H1 (cell line): Measurements from ENCODE around the gene PPP2R2C. TPM values are rescaled to one million over a fixed set of nuclear protein-coding genes. Genes with fewer than 3 reads are reported as not detected.

Experiments
- CTCF ChIA-PET: fragments of 300-600 bp; sonication (Branson Sonifier 250); formaldehyde crosslinking; loops from one replicate; lab custom pipeline; 2021; ENCODE audit not compliant: partially characterized antibody; lab: Charles Lee
- POLR2A ChIA-PET: fragments of 300-600 bp; sonication (Branson Sonifier 250); formaldehyde crosslinking; loops from one replicate; lab custom pipeline; 2021; ENCODE audit warnings: inconsistent platforms; ENCODE audit not compliant: partially characterized antibody; lab: Charles Lee
- DNase-seq, 2 experiments: peaks; one replicate each; pipeline versions ENCODE4 v3.0.0 to v3.0.0-alpha.2; 2010 to 2022; ENCODE audit warnings: low spot score in 2 of 2, low read depth in 1 of 2, mixed read lengths in 1 of 2
- FAIRE-seq: peaks from 2 replicates; lab custom pipeline; 2011; peaks lifted over from hg19 to GRCh38; lab: Jason Lieb, UNC
- H2AFZ ChIP-seq: 2 replicates; pipeline ENCODE4 v1.8.1; 2012; ENCODE audit warnings: low read length, inconsistent platforms
- H2AK5ac ChIP-seq: 2 replicates; pipeline ENCODE4 v1.6.1; 2013; ENCODE audit warnings: low read depth, low read length
- H2BK120ac ChIP-seq: replicated peaks from 2 replicates; pipeline ENCODE3; 2013; ENCODE audit warnings: low read depth, low read length, inconsistent platforms
- H2BK12ac ChIP-seq: 2 replicates; pipeline ENCODE4 v1.6.1; 2013; ENCODE audit warnings: low read depth, low read length
- H2BK15ac ChIP-seq: 2 replicates; pipeline ENCODE4 v1.6.1; 2013; ENCODE audit warnings: low read length
- H2BK20ac ChIP-seq: 2 replicates; pipeline ENCODE4 v1.6.1; 2013; ENCODE audit warnings: low read length
- H2BK5ac ChIP-seq: 2 replicates; pipeline ENCODE4 v1.6.1; 2013; ENCODE audit warnings: low read depth, low read length
- H3K14ac ChIP-seq: 2 replicates; pipeline ENCODE4 v1.6.1; 2013; ENCODE audit warnings: inconsistent platforms; ENCODE audit not compliant: insufficient read length
- H3K18ac ChIP-seq: 2 replicates; pipeline ENCODE4 v1.6.1; 2013; ENCODE audit warnings: low read length; ENCODE audit errors: extremely low read depth
- H3K23ac ChIP-seq: 2 replicates; pipeline ENCODE4 v1.6.1; 2013; ENCODE audit warnings: inconsistent platforms; ENCODE audit not compliant: insufficient read length
- H3K23me2 ChIP-seq: 2 replicates; pipeline ENCODE4 v1.6.1; 2013; ENCODE audit warnings: low read depth, low read length
- H3K27ac ChIP-seq: 2 replicates; pipeline ENCODE4 v1.6.1; 2011; ENCODE audit warnings: low read depth, low read length, inconsistent platforms
- H3K27me3 ChIP-seq, 4 experiments: replicated peaks in 1 of 4; 1 replicate in 1 of 4; 2 replicates in 3 of 4; pipeline versions ENCODE4 v1.6.1 to v1.8.1; 2011 to 2013; ENCODE audit warnings: low read length in 3 of 4, mild to moderate bottlenecking in 3 of 4, inconsistent platforms in 2 of 4, mixed read lengths in 2 of 4, moderate library complexity in 1 of 4; ENCODE audit not compliant: control insufficient read depth in 3 of 4, insufficient read depth in 3 of 4; ENCODE audit errors: extremely low read depth in 1 of 4
- H3K36me3 ChIP-seq, 4 experiments: 2 replicates each; pipeline versions ENCODE4 v1.6.1 to v1.8.1; 2011 to 2013; ENCODE audit warnings: mild to moderate bottlenecking in 4 of 4, low read length in 3 of 4, moderate library complexity in 2 of 4, control low read depth in 1 of 4, inconsistent platforms in 1 of 4; ENCODE audit not compliant: insufficient read depth in 4 of 4, control insufficient read depth in 2 of 4
- H3K4ac ChIP-seq: replicated peaks from 2 replicates; pipeline ENCODE3; 2013; ENCODE audit warnings: low read length, low read depth, mixed read lengths, inconsistent platforms; ENCODE audit not compliant: insufficient read length
- H3K4me1 ChIP-seq, 4 experiments: replicated peaks in 1 of 4; 1 replicate in 1 of 4; 2 replicates in 3 of 4; pipeline versions ENCODE4 v1.6.1 to v1.8.1; 2011 to 2013; ENCODE audit warnings: low read length in 3 of 4, inconsistent platforms in 2 of 4, mixed read lengths in 1 of 4; ENCODE audit not compliant: insufficient read depth in 4 of 4, control insufficient read depth in 3 of 4
- H3K4me2 ChIP-seq, 2 experiments: 2 replicates each; pipeline versions ENCODE4 v1.6.1 to v1.8.1; 2011 to 2013; ENCODE audit warnings: low read depth in 2 of 2, low read length in 2 of 2, control low read depth in 1 of 2, inconsistent platforms in 1 of 2, mild to moderate bottlenecking in 1 of 2; ENCODE audit not compliant: insufficient read depth in 1 of 2
- H3K4me3 ChIP-seq, 4 experiments: fragments of 200-600, 300-600 bp in 1 of 4; sonication (generic), shearing (Covaris generic), sonication (Bioruptor Twin) in 1 of 4; 2 replicates each; pipeline versions ENCODE4 v1.5.1 to v1.8.1; 2011 to 2016; ENCODE audit warnings: low read length in 4 of 4, low read depth in 3 of 4, control low read depth in 2 of 4, inconsistent platforms in 2 of 4, mild to moderate bottlenecking in 2 of 4, mixed read lengths in 1 of 4, moderate library complexity in 1 of 4; ENCODE audit not compliant: insufficient read depth in 2 of 4; ENCODE audit errors: extremely low read depth in 1 of 4
- H3K56ac ChIP-seq: replicated peaks from 2 replicates; pipeline ENCODE3; 2013; ENCODE audit warnings: low read depth, mild to moderate bottlenecking, mixed read lengths, low read length, inconsistent platforms; ENCODE audit not compliant: insufficient read length
- H3K79me1 ChIP-seq: 2 replicates; pipeline ENCODE4 v1.6.1; 2013; ENCODE audit warnings: low read depth, low read length, control low read depth
- H3K79me2 ChIP-seq, 2 experiments: 2 replicates each; pipeline versions ENCODE4 v1.6.1 to v1.8.1; 2012 to 2013; ENCODE audit warnings: low read length in 2 of 2, mild to moderate bottlenecking in 2 of 2, inconsistent platforms in 1 of 2; ENCODE audit not compliant: insufficient read depth in 2 of 2, control insufficient read depth in 1 of 2
- H3K9ac ChIP-seq, 4 experiments: replicated peaks in 1 of 4; 1 replicate in 1 of 4; 2 replicates in 3 of 4; pipeline versions ENCODE4 v1.6.1 to v1.8.1; 2011 to 2013; ENCODE audit warnings: low read depth in 3 of 4, low read length in 3 of 4, control low read depth in 2 of 4, mild to moderate bottlenecking in 2 of 4, moderate library complexity in 2 of 4, inconsistent platforms in 1 of 4; ENCODE audit errors: extremely low read depth in 1 of 4
- H3K9me3 ChIP-seq, 2 experiments: 2 replicates each; pipeline versions ENCODE4 v1.6.1 to v1.8.1; 2012 to 2013; ENCODE audit warnings: mild to moderate bottlenecking in 2 of 2, moderate library complexity in 2 of 2, control low read depth in 1 of 2, inconsistent platforms in 1 of 2, low read depth in 1 of 2, low read length in 1 of 2, mixed read lengths in 1 of 2; ENCODE audit not compliant: insufficient read depth in 2 of 2
- H4K20me1 ChIP-seq, 2 experiments: replicated peaks in 1 of 2; 2 replicates each; pipeline versions ENCODE3 to v1.8.1; 2011 to 2013; ENCODE audit warnings: inconsistent platforms in 2 of 2, low read length in 2 of 2, mild to moderate bottlenecking in 1 of 2; ENCODE audit not compliant: insufficient read depth in 2 of 2, control insufficient read depth in 1 of 2
- H4K5ac ChIP-seq: 2 replicates; pipeline ENCODE4 v1.6.1; 2013; ENCODE audit warnings: low read length, low read depth, mixed read lengths, inconsistent platforms; ENCODE audit not compliant: insufficient read length
- H4K8ac ChIP-seq: 2 replicates; pipeline ENCODE4 v1.8.0; 2013; ENCODE audit warnings: mild to moderate bottlenecking, moderate library complexity, low read length, inconsistent platforms; ENCODE audit not compliant: insufficient read depth; ENCODE audit errors: extremely low read depth
- H4K91ac ChIP-seq: replicated peaks from 2 replicates; pipeline ENCODE3; 2013; ENCODE audit warnings: low read length, mixed read lengths, inconsistent platforms; ENCODE audit not compliant: insufficient read length
- EP300 ChIP-seq, 2 experiments: IDR thresholded peaks; 1 replicate in 1 of 2; 2 replicates in 1 of 2; pipeline ENCODE4 v1.6.1; 2011 to 2012; ENCODE audit warnings: low read depth in 2 of 2, low read length in 2 of 2, mild to moderate bottlenecking in 2 of 2, borderline replicate concordance in 1 of 2, inconsistent platforms in 1 of 2, moderate library complexity in 1 of 2
- JUN ChIP-seq: IDR thresholded peaks from 2 replicates; pipeline ENCODE4 v1.6.1; 2011; ENCODE audit warnings: low read depth, mild to moderate bottlenecking, improper control_type of control experiment, low read length
- KDM1A ChIP-seq: fragments of 200-600, 300-600 bp; sonication (generic); IDR thresholded peaks from 2 replicates; pipeline ENCODE4 v1.7.1; 2016; ENCODE audit warnings: mild to moderate bottlenecking, low read length, borderline replicate concordance
- MAX ChIP-seq: IDR thresholded peaks from 2 replicates; pipeline ENCODE4 v1.6.1; 2012; ENCODE audit warnings: inconsistent platforms
- NRF1 ChIP-seq: IDR thresholded peaks from 2 replicates; pipeline ENCODE4 v1.6.1; 2011; ENCODE audit warnings: mild to moderate bottlenecking, low read depth, low read length, improper control_type of control experiment
- POLR2A ChIP-seq, 2 experiments: IDR thresholded peaks; 1 replicate in 1 of 2; 2 replicates in 1 of 2; pipeline ENCODE4 v1.6.1; 2011; ENCODE audit warnings: low read depth in 2 of 2, low read length in 2 of 2, mild to moderate bottlenecking in 2 of 2; ENCODE audit errors: control extremely low read depth in 1 of 2
- TAF1 ChIP-seq: IDR thresholded peaks from 2 replicates; pipeline ENCODE4 v1.6.1; 2011; ENCODE audit warnings: mild to moderate bottlenecking, low read depth, low read length
- TAF7 ChIP-seq: optimal IDR thresholded peaks from 2 replicates; pipeline ENCODE3; 2011; ENCODE audit warnings: low read depth, mild to moderate bottlenecking, inconsistent platforms, low read length, moderate library complexity, borderline replicate concordance
- TEAD4 ChIP-seq: IDR thresholded peaks from 2 replicates; pipeline ENCODE4 v1.6.1; 2012; ENCODE audit warnings: low read depth, low read length, inconsistent platforms, mixed read lengths
- WGBS, 2 experiments: shearing (Covaris generic) in 1 of 2; methylation state at CpG; one replicate each; pipeline versions ENCODE4 v1.1.6 to v1.1.7; 2013 to 2015; ENCODE audit warnings: low lambda C conversion rate in 2 of 2, mixed read lengths in 2 of 2, inconsistent platforms in 1 of 2, low coverage in 1 of 2, missing lambda C conversion rate in 1 of 2; ENCODE audit not compliant: insufficient replicate concordance in 2 of 2, insufficient coverage in 1 of 2, insufficient read length in 1 of 2; ENCODE audit errors: extremely low coverage in 1 of 2, missing lambda C conversion rate in 1 of 2; 5-methylcytosine and 5-hydroxymethylcytosine counted together
- polyA plus RNA-seq, 7 experiments: library from polyadenylated mRNA; depleted of rRNA in 3 of 7; stranded (reverse) in 5 of 7; unstranded in 2 of 7; fragments of >200 nt in 5 of 7; fragments of 200-250 nt in 2 of 7; gene quantifications; 1 replicate in 5 of 7; 2 replicates in 1 of 7; 4 replicates in 1 of 7; pipeline versions ENCODE4 v1.2.1 to v1.2.3, GENCODE V29; 2011 to 2013; ENCODE audit warnings: missing spikeins in 2 of 7, mixed read lengths in 2 of 7
- total RNA-seq: library from RNA; stranded (reverse); fragmentation: NEBNext Ultra II Directional; extraction: Animal tissue kit (Norgen Biotek cat#: 25700); gene quantifications from 2 replicates; pipeline ENCODE4 v1.2.1, GENCODE V29; 2021

Gene PPP2R2C
- total and polyA plus RNA-seq, 2 of the 8 experiments (the other 6 are each of a cell fraction or from before 2014, with no cell fraction given), result 6.4 TPM

- Histone ChIP-seq H3K79me1 (no peaks in the 10 kb centered on the region; the same call in 1 of the 2 replicates), H2AK5ac (no peak overlapping the region), H2BK20ac (no peak overlapping the region), H3K23me2 (peaks cover 6% of the 10 kb centered on the region; the same call in 1 of the 2 replicates), H4K8ac (no peak overlapping the region), H2BK12ac (no peak overlapping the region), H3K4me2 (no peak overlapping the region), H3K79me2 (no peaks in the 10 kb centered on the region), H4K20me1 (peaks cover 3 to 4% of the 10 kb centered on the region in 2 experiments), H3K23ac (no peak overlapping the region), H3K27ac (no peak overlapping the region), H3K36me3 (no peaks in the 10 kb centered on the region), H3K27me3 (peaks cover 20 to 40% (median 29%) of the 10 kb centered on the region in 4 experiments), H2BK120ac (no peak overlapping the region), H3K14ac (no peak overlapping the region), H3K56ac (no peak overlapping the region), H2AFZ (no peak overlapping the region), H4K91ac (no peak overlapping the region), H3K9me3 (no peaks in the 10 kb centered on the region), H3K18ac (no peak overlapping the region), H4K5ac (no peak overlapping the region), H3K4me3 (no peak overlapping the region), H3K4ac (no peak overlapping the region), H2BK5ac (no peak overlapping the region), H3K9ac (no peak overlapping the region), H2BK15ac (no peak overlapping the region), H3K4me1 (peaks cover 0 to 11% (median 6%) of the 10 kb centered on the region in 4 experiments; a peak in 5 of 7 replicates)
- WGBS, 2 experiments, result 86% methylated on average over 6 of the region's 6 CpGs; no CpG with 5 or more reads in 1 of the 2 experiments
- ChIA-PET CTCF (interaction anchor here (1.2 kb wide), 1 partner anchor 80 kb away, joined by 3 read pairs; no protein-coding TSS in a partner anchor), POLR2A (no interaction called here)
- no peak for FAIRE-seq
- TF ChIP-seq TAF7 (no peak), TEAD4 (no peak), TAF1 (no peak), EP300 (IDR thresholded peaks at IDR 0.05; ENCODE audit: borderline replicate concordance in 1 of 2, low read depth in 2 of 2, low read length in 2 of 2) (no peak), NRF1 (no peak), MAX (no peak), KDM1A (no peak), JUN (no peak), POLR2A (IDR thresholded peaks at IDR 0.05; ENCODE audit: control extremely low read depth in 1 of 2, low read depth in 2 of 2, low read length in 2 of 2) (no peak)
- peak in 1 of 2 experiments; percentile 20 for DNase-seq
Observed at GRCh38 chr4:6467600-6467999, 4.8 kb downstream of the PPP2R2C start.
